GM19397 (cell line): ENCODE measurements around the gene SMAP2.
"Not testable (repeated sequence)": the region's sequence is repeated elsewhere in the genome, so short reads cannot be mapped to it uniquely, and the experiment has no call there.

Source experiments
- ATAC-seq: cut with Tn5 transposase; IDR thresholded peaks from one replicate; pipeline ENCODE4 v1.9.1; 2021; ENCODE audit warnings: mild to moderate bottlenecking, moderate library complexity; ENCODE audit not compliant: unreplicated experiment

The SMAP2 gene

GRCh38 chr1:40371707-40372258 is 1.7 kb upstream of the SMAP2 start:
- ATAC-seq, result no peak

- ATAC-seq, result no peak
Measured at GRCh38 chr1:40372658-40373322, 737 bp upstream of the SMAP2 start.

- no peak for ATAC-seq
Measured at GRCh38 chr1:40377512-40377911, 4.0 kb downstream of the SMAP2 start.

- ATAC-seq, result no peak
Measured at GRCh38 chr1:40379785-40380452, 6.4 kb downstream of the SMAP2 start.

GRCh38 chr1:40380817-40381216 is 7.3 kb downstream of the SMAP2 start:
- ATAC-seq, result no peak

GRCh38 chr1:40381268-40382107 is 8.0 kb downstream of the SMAP2 start:
- ATAC-seq, result no peak

GRCh38 chr1:40382108-40382460 is 8.6 kb downstream of the SMAP2 start:
- no peak for ATAC-seq

GRCh38 chr1:40382601-40383000 is 9.1 kb downstream of the SMAP2 start:
- ATAC-seq, result no peak

- no peak for ATAC-seq
Measured at GRCh38 chr1:40383095-40383487, 9.6 kb downstream of the SMAP2 start.

GRCh38 chr1:40383488-40384412 is 10.2 kb downstream of the SMAP2 start:
- ATAC-seq, result no peak

- ATAC-seq, result no peak
Measured at GRCh38 chr1:40384413-40384762, 10.9 kb downstream of the SMAP2 start.

- no peak for ATAC-seq
Measured at GRCh38 chr1:40384887-40385286, 11.4 kb downstream of the SMAP2 start.

- peak; percentile 60 for ATAC-seq
Measured at GRCh38 chr1:40385437-40386358, 12.2 kb downstream of the SMAP2 start.

- no peak for ATAC-seq
Measured at GRCh38 chr1:40386359-40386723, 12.8 kb downstream of the SMAP2 start.

- ATAC-seq, result no peak
Measured at GRCh38 chr1:40386796-40387195, 13.3 kb downstream of the SMAP2 start.

GRCh38 chr1:40387381-40388306 is 14.1 kb downstream of the SMAP2 start:
- not testable (repeated sequence) for ATAC-seq

- not testable (repeated sequence) for ATAC-seq
Measured at GRCh38 chr1:40388456-40389321, 15.2 kb downstream of the SMAP2 start.
